Lower leg skin (tissue), 3 donors: Measurements from ENCODE around the gene CHN2.

ENCODE experiments used
- CTCF ChIP-seq, 3 donors: fragments of 450-650 bp; IDR thresholded peaks; one replicate each; pipeline ENCODE4 v1.5.1; 2016; ENCODE audit warnings: antibody characterized with exemption in 3 of 3, mild to moderate bottlenecking in 3 of 3, moderate library complexity in 2 of 3
- POLR2A ChIP-seq, 2 donors: fragments of 450-650 bp; IDR thresholded peaks; one replicate each; pipeline ENCODE4 v1.6.1; 2016 to 2017; ENCODE audit warnings: antibody characterized with exemption in 2 of 2, mild to moderate bottlenecking in 1 of 2, moderate library complexity in 1 of 2

- TF ChIP-seq CTCF (IDR thresholded peaks at IDR 0.05) (no peak), POLR2A (IDR thresholded peaks at IDR 0.05) (no peak)
These were observed 272.8 kb downstream of the CHN2 start for GRCh38 chr7:29467193-29467926.
